Effector memory CD8-positive, alpha-beta T cell (primary cell): ENCODE results near the gene PLXNA3.

Source experiments
- ATAC-seq: fragments of 150-1000 bp; cut with Tn5 transposase; replicated peaks from 2 replicates; pipeline ENCODE4 v1.10.0; 2021; ENCODE audit warnings: mild to moderate bottlenecking, moderate library complexity
- DNase-seq, 3 experiments: peaks; one replicate each; pipeline ENCODE4 v3.0.0; 2021
- H3K27ac Mint-ChIP-seq, 2 donors: one replicate each; pipeline ENCODE4 v1.8.0; 2022; ENCODE audit warnings: mild to moderate bottlenecking in 2 of 2, mixed read lengths in 2 of 2, moderate library complexity in 2 of 2
- H3K27me3 Mint-ChIP-seq, 2 donors: one replicate each; pipeline ENCODE4 v1.8.0; 2022; ENCODE audit warnings: mixed read lengths in 2 of 2
- H3K36me3 Mint-ChIP-seq: one replicate; pipeline ENCODE4 v1.8.0; 2022; ENCODE audit warnings: mild to moderate bottlenecking, moderate library complexity, mixed read lengths; ENCODE audit not compliant: insufficient read depth
- H3K4me1 Mint-ChIP-seq, 2 donors: one replicate each; pipeline ENCODE4 v1.8.0; 2022; ENCODE audit warnings: low read depth in 2 of 2, mixed read lengths in 2 of 2
- H3K4me3 Mint-ChIP-seq, 2 donors: one replicate each; pipeline ENCODE4 v1.8.0; 2022; ENCODE audit warnings: mild to moderate bottlenecking in 2 of 2, mixed read lengths in 2 of 2, moderate library complexity in 2 of 2
- H3K9me3 Mint-ChIP-seq, 2 donors: one replicate each; pipeline ENCODE4 v1.8.0; 2022; ENCODE audit warnings: mixed read lengths in 2 of 2
- total RNA-seq, 9 experiments: gene quantifications; one replicate each; lab custom pipeline; 2026; lab: John Stamatoyannopoulos, UW

The PLXNA3 gene
- total RNA-seq, result 51.6 to 159 (median 93.4) reads per million in 9 experiments

DNA sequence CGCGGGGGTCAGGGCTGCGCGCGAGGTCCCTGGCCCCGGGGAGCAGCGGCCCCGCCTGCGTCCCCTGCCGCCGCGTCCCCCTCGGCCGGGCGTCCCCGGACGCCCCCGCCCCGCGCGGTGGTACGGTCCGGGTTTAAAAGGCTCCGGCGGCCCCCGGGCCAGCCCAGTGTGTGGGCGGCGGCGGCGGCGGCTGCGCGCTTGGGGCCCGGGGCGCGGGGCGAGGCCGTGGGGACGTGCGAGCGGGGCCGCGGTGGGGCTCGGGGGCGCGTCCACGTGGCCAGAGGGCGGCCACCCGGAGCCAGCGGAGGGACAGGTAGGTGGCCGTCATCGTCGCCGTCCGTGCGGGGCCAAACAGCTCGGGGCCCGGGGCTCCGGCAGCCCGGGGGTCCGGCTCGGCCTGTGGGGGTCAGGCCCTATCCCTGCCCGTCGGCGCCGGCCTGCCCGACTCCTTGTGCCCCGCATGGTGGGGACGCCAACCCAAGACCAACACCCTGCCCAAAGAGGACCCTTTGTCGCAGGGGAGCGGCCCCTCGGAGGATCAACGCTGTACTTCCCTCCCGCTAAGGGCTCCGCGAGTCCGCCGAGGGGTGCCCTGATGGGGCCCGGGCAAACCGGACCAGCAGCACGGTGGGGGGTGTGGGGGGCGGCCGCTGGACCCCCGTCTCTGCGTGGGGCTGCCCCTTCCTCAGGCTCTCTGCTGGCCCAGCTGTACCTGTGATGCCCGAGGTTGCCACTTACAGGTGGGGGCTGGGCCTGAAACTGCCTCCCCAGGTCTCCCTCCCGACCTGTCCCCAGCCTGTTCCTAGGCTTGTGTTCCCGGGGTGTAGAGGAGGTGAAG, at the start of gene PLXNA3:
Gene PLXNA3, plus strand, starts transcription at position 166 of the 838 bp plus-strand sequence. CDS start 1,903 bp downstream, outside the sequence.
- Mint-ChIP-seq H3K27me3 (no peaks in the 10 kb centered on the region), H3K4me1 (peaks cover 10 to 16% of the 10 kb centered on the region in 2 donors), H3K9me3 (no peaks in the 10 kb centered on the region), H3K27ac (peak within 1 kb of the TSS; percentile 92 to 99), H3K4me3 (peak within 1 kb of the TSS; percentile 95 to 100), H3K36me3 (peaks cover 30% of the 10 kb centered on the region)
- ATAC-seq, result peak; percentile 81
- peak; percentile 63 to 72 (median 68) for DNase-seq

DNA sequence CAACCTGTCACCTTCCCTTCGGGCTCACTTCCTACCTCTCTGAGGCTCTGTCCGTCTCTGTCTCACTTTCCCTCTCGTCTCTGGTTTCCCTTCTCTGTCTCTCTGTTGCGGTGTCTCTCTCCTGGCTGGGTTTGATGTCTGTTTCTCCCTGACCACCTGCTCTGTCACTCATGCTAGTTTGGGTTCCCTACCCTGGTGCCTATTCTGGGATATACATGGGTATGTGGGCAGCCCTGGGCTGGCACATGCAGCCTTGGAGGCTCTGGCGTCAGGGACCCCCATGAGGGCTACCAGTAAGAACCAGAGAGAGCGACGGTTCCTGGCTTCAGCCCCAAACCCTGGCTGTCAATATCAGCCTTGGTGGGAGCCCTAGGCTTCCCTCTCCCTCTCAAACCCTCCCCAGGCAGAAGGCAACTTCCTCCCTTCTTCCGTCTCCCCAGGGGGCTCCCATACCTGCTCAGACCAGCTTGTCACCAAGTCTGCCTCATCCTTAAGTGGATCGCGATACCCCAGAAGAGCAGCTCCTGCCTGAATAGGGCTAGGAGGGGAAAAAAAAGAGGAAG, 49.3 kb upstream of the PLXNA3 start:
- no peak for ATAC-seq
- H3K9me3 Mint-ChIP-seq, result no peaks in the 10 kb centered on the region
- H3K36me3 Mint-ChIP-seq, result peaks cover 8% of the 10 kb centered on the region
- DNase-seq, result no peak
- H3K27ac Mint-ChIP-seq, result peak overlapping the region; percentile 44 to 89
- H3K27me3 Mint-ChIP-seq, result no peaks in the 10 kb centered on the region
- peaks cover 11% of the 10 kb centered on the region in 2 donors for H3K4me1 Mint-ChIP-seq
- H3K4me3 Mint-ChIP-seq, result peak overlapping the region; percentile 62 to 67

DNA sequence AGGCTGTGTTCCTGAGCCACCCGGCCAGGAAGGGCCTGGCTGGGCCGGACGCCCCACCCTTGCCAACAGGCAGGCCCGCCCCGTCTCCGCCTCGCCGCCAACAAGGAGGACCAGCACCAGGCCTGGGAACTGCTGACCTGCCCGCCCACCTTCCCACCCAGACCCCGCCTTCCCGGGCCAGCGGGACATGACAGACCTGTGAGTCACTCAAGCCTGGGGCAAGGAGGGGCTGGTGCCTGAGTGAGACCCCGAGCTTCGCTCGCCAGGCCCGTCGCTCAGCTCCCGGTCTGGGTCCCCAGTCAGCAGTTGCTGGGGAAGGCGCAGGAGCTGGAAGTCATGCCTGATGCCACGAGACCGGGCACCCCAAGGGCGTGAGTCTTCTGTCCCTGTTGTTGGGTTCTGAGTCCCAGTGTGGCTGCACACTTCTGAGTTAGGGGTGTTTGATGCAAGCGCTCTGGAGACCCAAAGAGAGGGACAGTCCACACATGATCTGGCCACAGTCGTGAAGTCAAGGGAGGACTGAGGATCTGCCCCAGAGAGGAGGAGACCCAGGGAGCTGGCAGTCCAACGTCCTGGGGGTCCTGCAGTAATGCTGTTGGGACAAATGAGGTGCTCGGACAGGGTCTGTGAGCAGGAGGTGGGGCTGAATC, 48.7 kb upstream of the PLXNA3 start, which contains the start of gene DNASE1L1:
Gene DNASE1L1, minus strand, starts transcription at position 33 of the 650 bp plus-strand sequence. CDS start 3,686 bp downstream, outside the sequence.
- H3K27ac Mint-ChIP-seq, result peak within 1 kb of the TSS; percentile 44 to 89
- ATAC-seq, result no peak
- H3K9me3 Mint-ChIP-seq, result no peaks in the 10 kb centered on the region
- peaks cover 11% of the 10 kb centered on the region in 2 donors for H3K4me1 Mint-ChIP-seq
- peak within 1 kb of the TSS; percentile 62 to 67 for H3K4me3 Mint-ChIP-seq
- H3K36me3 Mint-ChIP-seq, result peaks cover 12% of the 10 kb centered on the region
- no peak for DNase-seq
- no peaks in the 10 kb centered on the region for H3K27me3 Mint-ChIP-seq

DNA sequence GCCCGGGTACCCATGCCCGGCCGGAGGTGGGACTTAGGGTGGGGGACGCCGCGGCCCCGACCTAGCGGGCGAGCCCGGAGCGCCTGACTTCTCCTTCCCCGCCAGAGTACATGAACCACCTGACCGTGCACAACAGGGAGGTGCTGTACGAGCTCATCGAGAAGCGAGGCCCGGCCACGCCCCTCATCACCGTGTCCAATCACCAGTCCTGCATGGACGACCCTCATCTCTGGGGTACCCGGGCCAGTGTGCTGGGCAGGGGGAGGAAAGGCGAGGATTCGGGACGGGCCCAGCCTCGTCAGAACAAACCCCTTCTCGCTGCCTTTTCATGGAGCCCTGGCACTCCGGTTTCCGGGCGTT, 46.1 kb upstream of the PLXNA3 start:
- peak; percentile 57 for ATAC-seq
- H3K27ac Mint-ChIP-seq, result peak overlapping the region in 1 of 2 donors; percentile 86
- no peak for DNase-seq

DNA sequence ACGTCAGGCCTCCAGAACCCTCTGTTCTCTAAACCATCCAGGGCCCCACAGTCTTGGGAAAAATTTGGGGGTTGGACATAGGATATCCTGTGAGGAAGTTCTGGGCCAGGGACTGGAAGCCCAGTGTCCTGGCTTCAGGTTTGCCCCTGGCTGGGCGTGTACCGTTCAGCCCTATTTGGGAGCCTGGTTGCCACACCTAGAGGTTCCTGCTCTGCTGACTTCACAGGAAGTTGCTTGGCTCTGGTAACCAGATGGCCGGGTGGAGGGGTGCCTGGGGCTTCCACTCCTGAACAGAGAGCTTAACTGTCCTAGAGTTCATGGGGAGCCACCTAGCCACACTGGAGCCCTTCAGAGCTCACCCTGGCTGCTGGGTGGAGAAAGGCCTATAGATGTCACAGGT, 45.6 kb upstream of the PLXNA3 start:
- H3K4me3 Mint-ChIP-seq, result peak overlapping the region; percentile 76 to 92
- peak; percentile 61 for ATAC-seq
- no peaks in the 10 kb centered on the region for H3K9me3 Mint-ChIP-seq
- DNase-seq, result peak in 1 of 3 experiments; percentile 17
- peak overlapping the region in 1 of 2 donors; percentile 86 for H3K27ac Mint-ChIP-seq
- no peaks in the 10 kb centered on the region for H3K27me3 Mint-ChIP-seq
- H3K4me1 Mint-ChIP-seq, result peaks cover 11% of the 10 kb centered on the region in 2 donors
- H3K36me3 Mint-ChIP-seq, result peaks cover 5% of the 10 kb centered on the region

More for the DNA sequence above, 46.1 kb upstream of the PLXNA3 start:
- H3K4me1 Mint-ChIP-seq, result peaks cover 11% of the 10 kb centered on the region in 2 donors
- peak overlapping the region; percentile 76 to 92 for H3K4me3 Mint-ChIP-seq
- H3K36me3 Mint-ChIP-seq, result peaks cover 7% of the 10 kb centered on the region
- no peaks in the 10 kb centered on the region for H3K27me3 Mint-ChIP-seq
- no peaks in the 10 kb centered on the region for H3K9me3 Mint-ChIP-seq

DNA sequence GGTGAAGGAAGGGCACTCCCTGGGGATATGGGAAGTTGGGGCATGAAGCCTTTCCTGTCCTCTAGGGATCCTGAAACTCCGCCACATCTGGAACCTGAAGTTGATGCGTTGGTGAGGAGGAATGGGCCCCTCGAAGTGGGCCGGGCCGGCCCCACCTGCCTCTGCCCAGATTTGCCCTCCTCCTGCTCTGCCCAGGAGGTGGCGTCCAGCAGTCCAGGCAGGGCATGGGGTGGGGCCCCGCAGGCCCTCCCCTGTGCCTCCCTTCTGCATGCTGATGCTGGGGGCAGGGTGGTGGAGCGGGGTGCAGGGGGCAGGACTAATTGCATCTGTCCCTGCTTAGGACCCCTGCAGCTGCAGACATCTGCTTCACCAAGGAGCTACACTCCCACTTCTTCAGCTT, 44.9 kb upstream of the PLXNA3 start:
- H3K27me3 Mint-ChIP-seq, result no peaks in the 10 kb centered on the region
- H3K4me1 Mint-ChIP-seq, result peaks cover 11% of the 10 kb centered on the region in 2 donors
- no peak for ATAC-seq
- peak overlapping the region in 1 of 2 donors; percentile 86 for H3K27ac Mint-ChIP-seq
- no peaks in the 10 kb centered on the region for H3K9me3 Mint-ChIP-seq
- H3K4me3 Mint-ChIP-seq, result no peak overlapping the region
- no peak for DNase-seq
- H3K36me3 Mint-ChIP-seq, result peaks cover 5% of the 10 kb centered on the region

DNA sequence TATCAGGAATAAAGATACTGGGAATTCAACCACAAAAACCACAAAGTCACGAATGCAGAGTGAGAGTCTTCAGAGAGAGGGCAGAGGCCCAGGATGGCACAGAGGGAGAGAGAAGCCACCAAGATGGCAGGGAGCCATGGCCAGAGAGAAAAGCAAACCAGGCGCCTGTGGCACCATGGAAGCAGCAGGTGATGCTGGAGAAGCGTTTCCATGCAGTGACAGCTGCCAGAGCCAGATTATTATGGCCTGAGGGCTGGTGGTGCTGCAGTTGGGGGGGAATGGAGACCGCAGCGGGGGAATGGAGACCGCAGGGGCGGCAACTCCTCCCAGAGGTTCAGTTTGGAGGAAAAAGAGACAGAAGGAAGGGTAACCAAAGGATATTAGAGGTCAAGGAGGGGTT, 40.9 kb upstream of the PLXNA3 start:
- Mint-ChIP-seq H3K9me3 (no peaks in the 10 kb centered on the region), H3K27ac (no peak overlapping the region), H3K36me3 (peaks cover 11% of the 10 kb centered on the region), H3K4me1 (peaks cover 3 to 6% of the 10 kb centered on the region in 2 donors), H3K27me3 (no peaks in the 10 kb centered on the region), H3K4me3 (no peak overlapping the region)
- DNase-seq, result no peak
- ATAC-seq, result no peak

DNA sequence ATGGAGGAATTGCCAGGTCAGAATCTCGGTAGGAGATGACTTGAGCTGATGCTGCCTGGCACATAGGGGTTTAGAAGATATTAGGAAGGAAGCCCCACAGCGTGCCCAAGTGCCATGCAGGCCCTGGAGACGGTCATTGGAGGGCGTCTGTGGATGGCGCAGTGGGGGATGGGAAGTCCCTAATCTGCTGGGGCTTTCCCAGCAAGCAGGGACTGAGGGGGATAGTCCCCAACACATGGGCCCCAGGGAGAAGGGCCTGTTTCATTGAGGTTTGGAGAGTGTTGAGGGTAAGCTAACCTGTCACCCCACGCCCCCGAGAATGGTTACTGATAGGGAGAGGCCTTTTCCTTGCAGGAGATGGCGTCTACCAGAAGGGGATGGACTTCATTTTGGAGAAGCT, 38.9 kb upstream of the PLXNA3 start:
- no peak overlapping the region for H3K4me3 Mint-ChIP-seq
- ATAC-seq (no peak), DNase-seq (no peak)
- no peaks in the 10 kb centered on the region for H3K4me1 Mint-ChIP-seq
- no peaks in the 10 kb centered on the region for H3K27me3 Mint-ChIP-seq
- H3K9me3 Mint-ChIP-seq, result no peaks in the 10 kb centered on the region
- H3K27ac Mint-ChIP-seq, result no peak overlapping the region
- peaks cover 5% of the 10 kb centered on the region for H3K36me3 Mint-ChIP-seq

DNA sequence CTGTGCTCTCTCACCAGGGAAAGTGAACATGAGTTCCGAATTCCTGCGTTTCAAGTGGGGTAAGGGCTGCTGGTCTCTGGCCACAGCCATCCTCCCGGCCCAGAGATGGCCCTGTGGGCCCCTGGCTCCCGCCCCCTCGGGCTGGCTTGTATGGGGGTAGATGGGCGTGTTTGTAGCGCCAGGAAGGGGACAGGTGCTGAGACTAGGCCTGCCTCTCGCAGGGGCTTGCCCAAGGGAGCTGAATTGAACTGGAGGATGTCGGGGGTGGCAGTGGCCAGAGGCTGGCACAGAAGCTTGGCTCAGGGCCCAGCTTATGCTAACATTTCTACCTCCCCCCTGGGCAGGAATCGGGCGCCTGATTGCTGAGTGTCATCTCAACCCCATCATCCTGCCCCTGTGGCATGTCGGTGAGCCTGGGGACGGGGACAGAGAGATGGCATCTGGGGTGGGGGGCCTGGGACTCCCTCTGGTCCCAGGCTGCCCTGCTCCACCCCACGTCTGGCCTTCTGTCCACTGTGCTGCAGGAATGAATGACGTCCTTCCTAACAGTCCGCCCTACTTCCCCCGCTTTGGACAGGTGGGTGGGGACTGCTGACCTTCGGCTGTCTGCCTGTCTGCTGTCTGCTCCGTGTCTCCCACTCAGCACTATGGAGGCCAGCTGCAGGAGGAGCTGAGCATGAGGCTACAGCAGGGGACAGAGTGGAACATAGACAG, 38.2 kb upstream of the PLXNA3 start:
- ATAC-seq, result no peak
- no peaks in the 10 kb centered on the region for H3K9me3 Mint-ChIP-seq
- DNase-seq, result no peak

DNA sequence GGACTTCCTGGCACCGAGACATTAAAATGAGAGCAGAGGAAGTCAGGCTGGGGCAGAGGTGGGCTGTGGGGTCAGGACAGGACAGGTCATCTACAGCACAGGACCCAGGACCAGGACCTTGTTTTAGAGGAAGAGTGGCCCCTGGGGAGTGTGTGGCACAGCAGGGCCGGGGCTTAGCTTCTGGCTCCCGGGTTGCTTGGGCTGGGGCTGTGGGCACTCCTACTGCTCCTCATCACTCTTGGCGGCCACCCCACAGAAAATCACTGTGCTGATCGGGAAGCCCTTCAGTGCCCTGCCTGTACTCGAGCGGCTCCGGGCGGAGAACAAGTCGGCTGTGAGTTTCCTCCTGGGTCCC, 37.7 kb upstream of the PLXNA3 start:
- H3K36me3 Mint-ChIP-seq, result peaks cover 5% of the 10 kb centered on the region

More for the DNA sequence above, 38.2 kb upstream of the PLXNA3 start:
- Mint-ChIP-seq H3K36me3 (peaks cover 5% of the 10 kb centered on the region), H3K4me3 (no peak overlapping the region), H3K27ac (no peak overlapping the region), H3K27me3 (no peaks in the 10 kb centered on the region), H3K4me1 (no peaks in the 10 kb centered on the region)

DNA sequence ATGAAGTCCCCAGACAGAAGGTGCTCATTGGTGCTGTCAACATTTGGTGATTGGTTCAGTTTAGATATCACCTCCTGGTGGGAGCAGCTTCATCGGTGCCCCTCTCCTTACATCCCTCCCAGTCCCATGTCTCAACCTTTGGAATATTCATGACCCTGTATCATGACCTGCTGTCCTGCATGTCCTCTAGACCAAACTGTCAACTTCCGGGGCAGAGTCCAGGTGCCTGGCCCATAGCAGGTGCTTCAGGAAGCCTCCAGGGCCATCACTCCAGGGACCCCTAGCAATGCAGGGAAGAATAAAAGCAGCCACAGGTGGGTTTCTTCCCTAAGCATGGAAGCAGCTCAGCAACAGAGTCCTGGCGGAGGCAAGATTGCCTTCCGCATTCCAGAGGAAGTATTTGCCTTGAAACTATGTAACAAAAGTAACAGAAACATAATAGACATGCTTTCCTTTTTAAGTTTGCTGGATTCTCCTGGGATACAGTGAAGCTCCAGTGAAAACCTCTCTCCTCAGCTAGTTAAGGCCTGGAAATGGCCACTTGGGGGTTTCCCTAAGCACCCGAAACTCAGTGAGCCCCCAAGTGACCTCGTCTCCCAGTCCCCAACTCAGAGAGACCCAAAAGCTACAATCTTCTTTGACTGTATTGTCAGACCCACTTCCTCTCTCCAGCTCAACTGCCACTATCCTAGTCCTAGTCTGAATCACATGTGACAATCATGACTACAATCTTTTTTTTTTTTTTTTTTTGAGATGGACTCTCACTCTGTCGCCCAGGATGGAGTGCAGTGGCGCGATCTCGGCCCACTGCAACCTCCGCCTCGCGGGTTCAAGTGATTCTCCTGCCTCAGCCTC, 30.9 kb upstream of the PLXNA3 start:
- DNase-seq, result no peak
- H3K27ac Mint-ChIP-seq, result peak overlapping the region; percentile 44 to 86
- H3K27me3 Mint-ChIP-seq, result no peaks in the 10 kb centered on the region
- no peaks in the 10 kb centered on the region for H3K9me3 Mint-ChIP-seq
- no peak overlapping the region for H3K4me3 Mint-ChIP-seq
- peaks cover 15 to 19% of the 10 kb centered on the region in 2 donors for H3K4me1 Mint-ChIP-seq
- ATAC-seq, result no peak
- H3K36me3 Mint-ChIP-seq, result peaks cover 12% of the 10 kb centered on the region

More for the DNA sequence above, 37.7 kb upstream of the PLXNA3 start:
- Mint-ChIP-seq H3K27ac (no peak overlapping the region), H3K4me3 (no peak overlapping the region), H3K27me3 (no peaks in the 10 kb centered on the region), H3K9me3 (no peaks in the 10 kb centered on the region), H3K4me1 (no peaks in the 10 kb centered on the region)
- ATAC-seq (no peak), DNase-seq (no peak)
